Smooth muscle cell (in vitro differentiated cells): ENCODE measurements around the gene DRD2. TPM values are rescaled to one million over a fixed set of nuclear protein-coding genes. Genes with fewer than 3 reads are reported as not detected.

Source experiments
- DNase-seq: peaks from one replicate; lab custom pipeline; 2025; ENCODE audit not compliant: unreplicated experiment; lab: John Stamatoyannopoulos, UW
- H2AFZ ChIP-seq: fragments of 200-600 bp; sonication (generic); 2 replicates; pipeline ENCODE4 v1.6.0; 2016; ENCODE audit warnings: antibody characterized with exemption, low read depth, mild to moderate bottlenecking
- H3F3A ChIP-seq: fragments of 200-600 bp; sonication (generic); 2 replicates; pipeline ENCODE4 v1.6.0; 2017; ENCODE audit warnings: antibody characterized with exemption, low read depth
- H3K27ac ChIP-seq: fragments of 200-600 bp; sonication (generic); 2 replicates; pipeline ENCODE4 v1.5.1; 2016; ENCODE audit warnings: low read depth, mild to moderate bottlenecking
- H3K27me3 ChIP-seq: fragments of 200-600 bp; sonication (generic); 2 replicates; pipeline ENCODE4 v1.6.1; 2016; ENCODE audit warnings: low read depth, mild to moderate bottlenecking
- H3K36me3 ChIP-seq: fragments of 200-600 bp; sonication (generic); 2 replicates; pipeline ENCODE4 v1.5.1; 2016; ENCODE audit warnings: low read depth
- H3K4me1 ChIP-seq: fragments of 200-600 bp; sonication (generic); 2 replicates; pipeline ENCODE4 v1.5.1; 2016; ENCODE audit warnings: low read depth
- H3K4me2 ChIP-seq: fragments of 200-600 bp; sonication (generic); 2 replicates; pipeline ENCODE4 v1.6.0; 2016; ENCODE audit warnings: mild to moderate bottlenecking
- H3K4me3 ChIP-seq: fragments of 200-600 bp; sonication (generic); 2 replicates; pipeline ENCODE4 v1.5.1; 2016; ENCODE audit warnings: mild to moderate bottlenecking
- H3K79me2 ChIP-seq: fragments of 200-600 bp; sonication (generic); 2 replicates; pipeline ENCODE4 v1.6.0; 2016; ENCODE audit warnings: low read depth, mild to moderate bottlenecking
- H3K9ac ChIP-seq: fragments of 200-600 bp; sonication (generic); 2 replicates; pipeline ENCODE4 v1.6.0; 2016; ENCODE audit warnings: low read depth
- H3K9me3 ChIP-seq: fragments of 200-600 bp; sonication (generic); replicated peaks from 2 replicates; pipeline ENCODE4 v1.5.1; 2016; ENCODE audit warnings: low read depth
- H4K20me1 ChIP-seq: fragments of 200-600 bp; sonication (generic); 2 replicates; pipeline ENCODE4 v1.6.0; 2016; ENCODE audit warnings: low read depth
- CTCF ChIP-seq: fragments of 200-600 bp; sonication (generic); IDR thresholded peaks from 2 replicates; pipeline ENCODE4 v1.5.1; 2017; ENCODE audit warnings: borderline replicate concordance, mild to moderate bottlenecking, antibody characterized with exemption; ENCODE audit not compliant: insufficient read depth, poor library complexity, severe bottlenecking
- WGBS: methylation state at CpG from one replicate; pipeline ENCODE4 v1.1.7; 2016; ENCODE audit warnings: low lambda C conversion rate; 5-methylcytosine and 5-hydroxymethylcytosine counted together
- polyA plus RNA-seq: library from polyadenylated mRNA; unstranded; fragments of >200 nt; fragmentation: Nextera tagmentation; extraction: Ambion mirVana; gene quantifications from 2 replicates; pipeline ENCODE4 v1.2.1, GENCODE V29; 2016
- total RNA-seq: library from RNA; depleted of rRNA; stranded (reverse); fragments of >200 nt; gene quantifications from 2 replicates; pipeline ENCODE4 v1.2.3, GENCODE V29; 2014

The DRD2 gene
- total and polyA plus RNA-seq, 2 experiments from 2014 or later = 0.57 to 0.72 TPM

- no peaks in the 10 kb centered on the region for H4K20me1 ChIP-seq
- H3K27ac ChIP-seq = no peak overlapping the region
- no peak for DNase-seq
- no peaks in the 10 kb centered on the region for H3K36me3 ChIP-seq
- TF ChIP-seq CTCF = no peak
- H3K4me1 ChIP-seq = peaks cover 11% of the 10 kb centered on the region
- H2AFZ ChIP-seq = no peak overlapping the region
- H3F3A ChIP-seq = no peaks in the 10 kb centered on the region
- H3K9me3 ChIP-seq = no peaks in the 10 kb centered on the region
- H3K4me2 ChIP-seq = no peak overlapping the region
- H3K79me2 ChIP-seq = no peaks in the 10 kb centered on the region
- H3K4me3 ChIP-seq = no peak overlapping the region
- H3K9ac ChIP-seq = no peak overlapping the region
- peaks cover 6% of the 10 kb centered on the region for H3K27me3 ChIP-seq
Observed at GRCh38 chr11:113382121-113382520, 93.1 kb downstream of the DRD2 start.

- no peaks in the 10 kb centered on the region for H3K79me2 ChIP-seq
- 71% methylated on average over 1 of the region's 1 CpG for WGBS
- peaks cover 3% of the 10 kb centered on the region for H3K27me3 ChIP-seq
- H3F3A ChIP-seq = no peaks in the 10 kb centered on the region
- H3K27ac ChIP-seq = no peak overlapping the region
- no peak overlapping the region for H3K4me3 ChIP-seq
- H4K20me1 ChIP-seq = no peaks in the 10 kb centered on the region
- no peak overlapping the region for H3K4me2 ChIP-seq
- no peaks in the 10 kb centered on the region for H3K36me3 ChIP-seq
- H3K9ac ChIP-seq = no peak overlapping the region
- H2AFZ ChIP-seq = no peak overlapping the region
- no peaks in the 10 kb centered on the region for H3K9me3 ChIP-seq
- DNase-seq = no peak
- TF ChIP-seq CTCF = no peak
- H3K4me1 ChIP-seq = peaks cover 6% of the 10 kb centered on the region
Observed at GRCh38 chr11:113378692-113379091, 96.5 kb downstream of the DRD2 start.

- H3K4me2 ChIP-seq = no peak overlapping the region
- WGBS = 64% methylated on average over 7 of the region's 7 CpGs
Observed at GRCh38 chr11:113377681-113378412, 97.4 kb downstream of the DRD2 start.

More at GRCh38 chr11:113377681-113378412, 97.4 kb downstream of the DRD2 start:
- Histone ChIP-seq H3K27me3 (peaks cover 3% of the 10 kb centered on the region), H3K4me3 (no peak overlapping the region), H3K4me1 (peaks cover 6% of the 10 kb centered on the region), H3K9ac (no peak overlapping the region), H3K9me3 (no peaks in the 10 kb centered on the region), H3F3A (peaks cover 3% of the 10 kb centered on the region), H3K36me3 (no peaks in the 10 kb centered on the region), H2AFZ (no peak overlapping the region), H3K79me2 (no peaks in the 10 kb centered on the region), H3K27ac (no peak overlapping the region), H4K20me1 (no peaks in the 10 kb centered on the region)
- no peak for DNase-seq
- TF ChIP-seq CTCF = no peak
